DMS114 treated with DMSO at 0.1 percent for 48 hours (cell line): ENCODE results near the gene ZBTB20.
A peak's percentile ranks its signal among the peaks of the same experiment; 100 is the strongest.
"Not testable (repeated sequence)": the region's sequence is repeated elsewhere in the genome, so short reads cannot be mapped to it uniquely, and the experiment has no call there.

Experiments used
- DNase-seq: peaks from one replicate; lab custom pipeline; 2025; ENCODE audit not compliant: unreplicated experiment; lab: John Stamatoyannopoulos, UW

The ZBTB20 gene

GRCh38 chr3:115146418-115147328 is at the start of gene ZBTB20:
Gene ZBTB20, minus strand, starts transcription at chr3:115147288.
- DNase-seq = peak; percentile 28

- no peak for DNase-seq
These were observed 47.4 kb upstream of the ZBTB20 start for GRCh38 chr3:115194476-115194875.

- no peak for DNase-seq
These were observed 43.7 kb upstream of the ZBTB20 start for GRCh38 chr3:115190747-115191146.

- no peak for DNase-seq
These were observed 40.2 kb upstream of the ZBTB20 start for GRCh38 chr3:115187149-115187757.

- no peak for DNase-seq
These were observed 39.5 kb upstream of the ZBTB20 start for GRCh38 chr3:115186351-115187148.

DNA sequence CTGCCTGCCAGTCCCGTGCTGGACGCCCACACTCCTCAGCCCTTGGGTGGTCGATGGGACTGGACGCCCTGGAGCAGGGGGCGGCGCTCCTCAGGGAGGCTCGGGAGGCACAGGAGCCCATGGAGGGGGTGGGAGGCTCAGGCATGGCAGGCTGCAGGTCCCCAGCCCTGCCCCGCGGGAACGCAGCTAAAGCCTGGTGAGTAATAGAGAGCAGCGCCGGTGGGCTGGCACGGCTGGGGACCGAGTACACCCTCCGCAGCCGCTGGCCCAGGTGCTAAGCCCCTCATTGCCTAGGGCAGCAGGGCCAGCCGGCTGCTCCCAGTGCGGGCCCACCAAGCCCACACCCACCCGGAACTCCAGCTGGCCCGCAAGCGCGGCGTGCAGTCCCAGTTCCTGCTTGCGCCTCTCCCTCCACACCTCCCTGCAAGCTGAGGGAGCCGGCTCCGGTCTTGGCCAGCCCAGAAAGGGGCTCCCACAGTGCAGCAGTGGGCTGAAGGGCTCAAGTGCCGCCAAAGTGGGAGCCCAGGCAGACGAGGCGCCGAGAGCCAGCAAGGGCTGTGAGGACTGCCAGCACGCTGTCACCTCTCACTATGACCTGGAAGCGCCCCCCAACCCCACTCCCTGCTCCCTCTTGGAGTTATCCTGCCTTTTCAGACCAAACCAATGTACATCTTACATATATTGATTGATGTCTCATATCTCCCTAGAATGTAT is 37.9 kb upstream of the ZBTB20 start:
- not testable (repeated sequence) for DNase-seq

- DNase-seq = not testable (repeated sequence)
These were observed 31.8 kb upstream of the ZBTB20 start for GRCh38 chr3:115178930-115179329.

- DNase-seq = no peak
These were observed 22.7 kb upstream of the ZBTB20 start for GRCh38 chr3:115169808-115170207.

- DNase-seq = no peak
These were observed 18.6 kb upstream of the ZBTB20 start for GRCh38 chr3:115165701-115166100.

DNA sequence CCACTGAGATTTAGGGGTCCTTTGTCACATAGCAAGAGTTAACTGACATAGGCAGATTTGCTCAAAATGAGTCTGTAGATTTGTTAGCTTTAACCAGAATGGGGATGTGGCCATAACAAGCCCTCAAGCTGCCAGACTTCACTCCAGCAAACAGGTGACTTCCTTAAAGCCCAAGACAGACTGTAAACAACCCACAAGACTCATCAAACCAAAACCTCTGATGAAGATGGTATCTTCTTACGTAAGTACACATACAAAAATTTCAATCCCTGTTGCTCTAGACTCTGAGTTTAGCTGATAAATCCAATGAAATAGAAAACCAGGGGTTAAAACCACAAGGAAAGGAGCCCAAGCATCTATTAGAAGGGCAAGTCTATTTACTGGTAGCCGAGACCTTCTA is 18.2 kb upstream of the ZBTB20 start:
- no peak for DNase-seq

DNA sequence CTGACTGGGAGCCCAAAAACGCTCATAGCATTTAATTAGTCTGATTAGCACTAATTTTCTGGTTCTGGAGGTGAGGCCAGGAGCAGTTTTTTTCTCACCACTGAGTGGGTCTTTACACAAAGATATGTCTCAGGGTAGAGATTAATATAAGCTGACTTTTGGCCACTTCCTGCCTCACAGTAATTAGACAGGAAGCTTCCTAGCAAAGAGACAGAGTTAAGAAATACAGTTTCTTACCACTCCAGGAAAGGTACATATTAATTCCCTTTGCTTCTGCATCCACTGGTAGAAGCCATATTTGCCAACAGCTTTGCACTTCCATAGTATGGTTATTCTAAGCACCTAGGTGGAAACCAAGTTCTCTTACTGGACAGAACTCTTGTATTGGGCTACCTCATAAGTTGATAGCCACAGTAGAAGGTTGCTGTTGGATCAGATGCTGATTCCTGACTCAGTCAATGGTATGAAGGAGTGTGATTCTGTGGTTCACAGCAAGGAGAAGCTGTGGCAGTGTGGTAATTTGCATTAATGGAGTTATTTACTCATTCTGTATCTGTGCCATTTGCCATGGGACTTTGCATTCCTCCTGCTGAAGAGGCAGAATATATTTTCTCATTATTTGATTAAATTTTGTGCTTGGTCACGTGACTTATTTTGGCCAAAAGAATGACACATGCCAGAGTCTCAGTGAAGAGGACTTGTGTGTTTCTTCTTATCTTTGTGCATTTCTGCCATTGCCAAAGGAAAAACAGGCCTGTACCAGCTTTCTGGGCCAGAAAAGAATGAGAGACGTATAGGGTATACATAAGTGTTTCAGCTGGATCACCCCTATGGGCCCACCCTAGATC is 17.5 kb upstream of the ZBTB20 start:
- DNase-seq = no peak

DNA sequence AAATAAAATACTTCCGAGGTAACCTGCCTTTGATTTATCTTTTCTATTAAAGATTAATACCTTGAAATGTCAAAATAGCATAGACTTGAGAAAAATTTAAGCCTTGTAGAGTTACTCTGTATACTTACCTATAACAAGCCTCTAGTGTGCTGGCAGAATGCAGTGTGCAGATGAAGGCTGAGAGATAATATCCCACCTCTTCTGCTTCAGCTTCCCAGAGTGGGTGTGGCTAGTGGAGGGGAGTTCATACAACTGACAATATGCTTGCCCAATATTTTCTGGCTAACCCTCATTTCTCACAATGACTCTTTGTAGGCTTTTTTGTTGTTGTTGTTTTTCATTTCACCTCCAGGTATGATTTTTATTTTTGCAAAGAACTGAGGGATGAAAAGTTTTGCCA is 15.7 kb upstream of the ZBTB20 start:
- no peak for DNase-seq

- DNase-seq = no peak
These were observed 14.8 kb upstream of the ZBTB20 start for GRCh38 chr3:115161866-115162265.

GRCh38 chr3:115161168-115161834 is 14.2 kb upstream of the ZBTB20 start:
- no peak for DNase-seq

GRCh38 chr3:115160295-115160694 is 13.2 kb upstream of the ZBTB20 start:
- no peak for DNase-seq

DNA sequence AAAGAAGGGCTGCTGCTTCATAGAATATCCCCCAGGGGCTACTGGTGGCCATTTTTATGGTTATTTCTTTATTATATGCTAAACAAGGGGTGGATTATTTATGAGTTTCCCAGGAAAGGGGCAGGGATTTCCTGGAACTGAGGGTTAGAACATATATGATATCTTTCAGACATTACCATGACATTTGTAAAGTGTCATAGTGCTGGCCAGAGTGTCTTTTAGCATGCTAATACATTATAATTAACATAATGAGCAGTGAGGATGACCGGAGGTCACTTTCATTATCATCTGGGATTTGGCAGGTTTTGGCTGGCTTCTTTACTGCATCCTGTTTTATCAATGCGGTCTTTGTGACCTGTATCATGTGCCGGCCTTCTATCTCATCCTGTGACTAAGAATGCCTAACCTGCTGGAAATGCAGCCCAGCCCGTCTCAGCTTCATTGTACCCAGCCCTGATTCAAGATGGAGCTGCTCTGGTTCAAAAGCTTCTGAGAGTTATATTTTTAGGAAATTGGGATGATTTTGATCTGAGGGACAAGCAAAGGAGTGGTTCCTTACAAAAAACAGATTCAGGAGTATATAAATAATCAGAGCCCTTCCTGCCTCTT is 9.1 kb upstream of the ZBTB20 start:
- no peak for DNase-seq

GRCh38 chr3:115154611-115155010 is 7.5 kb upstream of the ZBTB20 start:
- no peak for DNase-seq

- no peak for DNase-seq
These were observed 4.8 kb upstream of the ZBTB20 start for GRCh38 chr3:115151921-115152320.

GRCh38 chr3:115148142-115148790 is 1.2 kb upstream of the ZBTB20 start:
- DNase-seq = no peak
